Stimulated activated CD4-positive, alpha-beta T cell treated with anti-CD3 and anti-CD28 coated beads, Interleukin-15, amount 100 ng/mL, for 1 hour (primary cell): Measurements from ENCODE around the gene CBX5.
"Not testable (repeated sequence)": the region's sequence is repeated elsewhere in the genome, so short reads cannot be mapped to it uniquely, and the experiment has no call there.

Experiments used
- DNase-seq, 2 donors: peaks; one replicate each; pipeline ENCODE4 v3.0.0-alpha.2; 2020; ENCODE audit warnings: low read depth in 1 of 2, low spot score in 1 of 2

CBX5 gene

GRCh38 chr12:54227927-54228326 is 52.0 kb downstream of the CBX5 start:
- DNase-seq, result not testable (repeated sequence)

GRCh38 chr12:54227376-54227775 is 52.5 kb downstream of the CBX5 start:
- no peak for DNase-seq

GRCh38 chr12:54225666-54226065 is 54.3 kb downstream of the CBX5 start:
- no peak for DNase-seq

GRCh38 chr12:54222609-54223008 is 57.3 kb downstream of the CBX5 start:
- no peak for DNase-seq

- no peak for DNase-seq
These were observed 58.4 kb downstream of the CBX5 start for GRCh38 chr12:54221402-54221984.

- DNase-seq, result no peak
These were observed 59.4 kb downstream of the CBX5 start for GRCh38 chr12:54220567-54220966.

GRCh38 chr12:54220092-54220557 is 59.8 kb downstream of the CBX5 start:
- peak in 1 of 2 donors; percentile 45 for DNase-seq

- DNase-seq, result no peak
These were observed 62.1 kb downstream of the CBX5 start for GRCh38 chr12:54217774-54218241.

GRCh38 chr12:54216797-54217661 is 62.9 kb downstream of the CBX5 start:
- DNase-seq, result peak; percentile 42 to 55

GRCh38 chr12:54215989-54216796 is 63.7 kb downstream of the CBX5 start:
- no peak for DNase-seq

GRCh38 chr12:54214553-54215406 is 65.1 kb downstream of the CBX5 start:
- DNase-seq, result peak; percentile 79 to 81

- no peak for DNase-seq
These were observed 66.8 kb downstream of the CBX5 start for GRCh38 chr12:54213079-54213478.

- DNase-seq, result no peak
These were observed 68.0 kb downstream of the CBX5 start for GRCh38 chr12:54211920-54212319.

GRCh38 chr12:54210400-54210790 is 69.5 kb downstream of the CBX5 start:
- DNase-seq, result no peak

- no peak for DNase-seq
These were observed 71.3 kb downstream of the CBX5 start for GRCh38 chr12:54208591-54208990.

- DNase-seq, result peak; percentile 39 to 69
These were observed 72.2 kb downstream of the CBX5 start for GRCh38 chr12:54207539-54208294.

GRCh38 chr12:54206791-54207190 is 73.1 kb downstream of the CBX5 start:
- DNase-seq, result no peak

GRCh38 chr12:54204316-54204715 is 75.6 kb downstream of the CBX5 start:
- DNase-seq, result no peak

GRCh38 chr12:54201001-54201794 is 78.7 kb downstream of the CBX5 start:
- peak; percentile 32 to 44 for DNase-seq
